Panc1 (cell line): ENCODE results near the gene CCDC110. TPM values are rescaled to one million over a fixed set of nuclear protein-coding genes. Genes with fewer than 3 reads are reported as not detected.

Experiments
- ATAC-seq: fragments of 200-7000 bp; cut with Tn5 transposase; 2 replicates; pipeline ENCODE4 v1.9.1; 2020; ENCODE audit warnings: mild to moderate bottlenecking, moderate library complexity
- Bru-seq: library from RNA; stranded (reverse); fragments of 400-500 nt; gene quantifications from one replicate; lab custom pipeline; 2021; lab: Mats Ljungman, UMichigan
- BruChase-seq, 2 experiments: library from RNA; stranded (reverse); fragments of 400-500 nt; gene quantifications; one replicate each; lab custom pipeline; 2021; lab: Mats Ljungman, UMichigan
- BruUV-seq: library from RNA; stranded (reverse); fragments of 400-500 nt; replicated peaks from 2 replicates; lab custom pipeline; 2021; lab: Mats Ljungman, UMichigan
- CTCF ChIA-PET: fragments of 300-600 bp; sonication (Branson Sonifier 250); formaldehyde crosslinking; loops from one replicate; lab custom pipeline; 2022; ENCODE audit warnings: antibody characterized with exemption; lab: Charles Lee
- POLR2A ChIA-PET: fragments of 300-600 bp; sonication (Branson Sonifier 250); formaldehyde crosslinking; loops from one replicate; lab custom pipeline; 2022; ENCODE audit warnings: antibody characterized with exemption; lab: Charles Lee
- DNase-seq: peaks from one replicate; pipeline ENCODE4 v3.0.0-alpha.2; 2010; ENCODE audit warnings: low read depth, low spot score
- H3K27ac ChIP-seq: 2 replicates; pipeline ENCODE4 v1.5.1; 2011; ENCODE audit warnings: mild to moderate bottlenecking, low read length, inconsistent platforms
- H3K27me3 ChIP-seq: fragments of 200-500 bp; sonication (Bioruptor generic); 2 replicates; pipeline ENCODE4 v1.6.0; 2014; ENCODE audit warnings: low read length, inconsistent platforms; ENCODE audit not compliant: control insufficient read depth, insufficient read depth
- H3K36me3 ChIP-seq: fragments of 200-500 bp; sonication (Bioruptor generic); 2 replicates; pipeline ENCODE4 v1.5.1; 2014; ENCODE audit warnings: inconsistent platforms, mild to moderate bottlenecking, low read length, moderate library complexity; ENCODE audit not compliant: control insufficient read depth, insufficient read depth
- H3K4me1 ChIP-seq: 2 replicates; pipeline ENCODE4 v1.5.1; 2011; ENCODE audit warnings: inconsistent platforms, mild to moderate bottlenecking, low read length, moderate library complexity; ENCODE audit not compliant: control insufficient read depth, insufficient read depth
- H3K4me3 ChIP-seq, 2 experiments: 2 replicates each; pipeline ENCODE4 v1.5.1; 2011 to 2012; ENCODE audit warnings: low read depth in 2 of 2, low read length in 2 of 2, mild to moderate bottlenecking in 2 of 2, inconsistent platforms in 1 of 2, moderate library complexity in 1 of 2
- H3K9me3 ChIP-seq: fragments of 200-500 bp; sonication (Bioruptor generic); 2 replicates; pipeline ENCODE4 v1.5.1; 2014; ENCODE audit warnings: low read depth, mild to moderate bottlenecking, inconsistent platforms, low read length, moderate library complexity; ENCODE audit not compliant: control insufficient read depth, insufficient read depth
- CTCF ChIP-seq: fragments of 450-650 bp; IDR thresholded peaks from 2 replicates; pipeline ENCODE4 v1.5.1; 2017; ENCODE audit warnings: mild to moderate bottlenecking
- POLR2AphosphoS5 ChIP-seq: IDR thresholded peaks from 2 replicates; pipeline ENCODE4 v1.6.1; 2012; ENCODE audit warnings: mild to moderate bottlenecking, low read depth, low read length, moderate library complexity
- REST ChIP-seq, 2 experiments: IDR thresholded peaks; 2 replicates each; pipeline ENCODE4 v1.6.1; 2011 to 2012; ENCODE audit warnings: low read depth in 2 of 2, control low read depth in 1 of 2, low read length in 1 of 2, mild to moderate bottlenecking in 1 of 2, moderate library complexity in 1 of 2; ENCODE audit not compliant: insufficient read depth in 1 of 2
- SIN3A ChIP-seq: IDR thresholded peaks from 2 replicates; pipeline ENCODE4 v1.6.1; 2012; ENCODE audit warnings: low read depth, mild to moderate bottlenecking, low read length, moderate library complexity, borderline replicate concordance; ENCODE audit not compliant: insufficient read depth
- TCF7L2 ChIP-seq: IDR thresholded peaks from 2 replicates; pipeline ENCODE4 v1.6.1; 2011; ENCODE audit warnings: mild to moderate bottlenecking, low read depth, low read length, inconsistent platforms
- in situ Hi-C: cut with HindIII; loops from 2 replicates; pipeline ENCODE4 v1.10.0; 2016; ENCODE audit warnings: low sequenced_read_pairs, low pct_unique_long_range_greater_than_20kb
- intact Hi-C: fragments of 100-400 bp; cut with micrococcal nuclease; formaldehyde crosslinking; loops from one replicate; pipeline ENCODE4 v1.10.0; 2022; ENCODE audit not compliant: unreplicated experiment
- long read RNA-seq: library from polyadenylated mRNA; unstranded; transcript quantifications from one replicate; pipeline ENCODE4 v2.0.0, GENCODE V29; 2021; ENCODE audit not compliant: unreplicated experiment
- polyA plus RNA-seq: library from polyadenylated mRNA; unstranded; fragments of >200 nt; gene quantifications from one replicate; pipeline ENCODE4 v1.2.1, GENCODE V29; 2012; ENCODE audit warnings: missing spikeins; ENCODE audit not compliant: insufficient read length
- total RNA-seq: library from RNA; stranded (reverse); gene quantifications from one replicate; pipeline ENCODE4 v1.2.1, GENCODE V29; 2021; ENCODE audit not compliant: unreplicated experiment

CCDC110 gene
- total RNA-seq (0.05 TPM), Bru-seq, nascent RNA (percentile 13 among the genes with signal in this experiment), BruChase-seq, experiment 1, labeled RNA remaining after a 2-hour chase (percentile 13 among the genes with signal in this experiment), BruChase-seq, experiment 2, labeled RNA remaining after a 6-hour chase (percentile 7 among the genes with signal in this experiment)
- polyA plus RNA-seq: not detected
- long read RNA-seq, partial matches to known transcripts: 0 of 1 reads
- long read RNA-seq, other reads (novel, unspliced or antisense): 0 of 1 reads

- POLR2A ChIA-PET: interaction anchor here (0.6 kb wide), 1 partner anchor 1335 kb away, joined by 9 read pairs; no protein-coding TSS in a partner anchor
- in situ Hi-C loops: no loop called here
- TF ChIP-seq POLR2AphosphoS5: no peak
- peak; percentile 76 for TF ChIP-seq CTCF
- DNase-seq (no peak), ATAC-seq (peak; percentile 96)
- BruUV-seq: no TSS peak
- Histone ChIP-seq H3K9me3 (no peaks in the 10 kb centered on the region), H3K36me3 (no peaks in the 10 kb centered on the region; the same call in 1 of the 2 replicates), H3K4me1 (no peaks in the 10 kb centered on the region), H3K27me3 (peaks cover 3% of the 10 kb centered on the region), H3K4me3 (peak within 1 kb of the TSS; percentile 56 to 70), H3K27ac (no peak within 1 kb of the TSS)
- CTCF ChIA-PET: no interaction called here
- intact Hi-C loops: loop anchor here (5.0 kb wide), 1 partner anchor 126 kb away; no protein-coding TSS in a partner anchor
Observed at GRCh38 chr4:185471235-185472102, at the start of gene CCDC110. Gene CCDC110 (minus strand): TSS chr4:185471733. CDS start chr4:185471683, 50 bp downstream.

GRCh38 chr4:185520119-185520518 lies 48.6 kb upstream of the CCDC110 start:
- no peak overlapping the region for H3K4me3 ChIP-seq

More at GRCh38 chr4:185520119-185520518, 48.6 kb upstream of the CCDC110 start:
- CTCF ChIA-PET: no interaction called here
- in situ Hi-C loops: no loop called here
- no peak overlapping the region for H3K27ac ChIP-seq
- no peaks in the 10 kb centered on the region for H3K27me3 ChIP-seq
- BruUV-seq: no TSS peak
- DNase-seq: no peak
- intact Hi-C loops: no loop called here
- no peak for TF ChIP-seq CTCF
- no peak for TF ChIP-seq SIN3A
- no peak for TF ChIP-seq POLR2AphosphoS5
- no peak for TF ChIP-seq REST (IDR thresholded peaks at IDR 0.05; ENCODE audit: insufficient read depth in 1 of 2, low read depth in 2 of 2, low read length in 1 of 2)
- TF ChIP-seq TCF7L2: no peak
- no peaks in the 10 kb centered on the region for H3K4me1 ChIP-seq
- POLR2A ChIA-PET: no interaction called here
- H3K36me3 ChIP-seq: no peaks in the 10 kb centered on the region
- ATAC-seq: no peak
- no peaks in the 10 kb centered on the region for H3K9me3 ChIP-seq
